Breast epithelium (tissue), 3 donors: ENCODE measurements around the gene CTAG2.

Source experiments
- POLR2A ChIP-seq: fragments of 450-650 bp; IDR thresholded peaks from one replicate; pipeline ENCODE4 v1.6.1; 2016; ENCODE audit warnings: antibody characterized with exemption, mild to moderate bottlenecking, moderate library complexity
- POLR2AphosphoS5 ChIP-seq, 3 donors: sonication (generic); formaldehyde crosslinking; IDR thresholded peaks; one replicate each; pipeline ENCODE4 v1.6.1; 2017; ENCODE audit warnings: antibody characterized with exemption in 3 of 3
- TF ChIP-seq, protein P1 (sequence below), 3 donors: fragments of 450-650 bp; IDR thresholded peaks; one replicate each; pipeline ENCODE4 v1.5.1; 2016 to 2017; ENCODE audit warnings: antibody characterized with exemption in 3 of 3, mild to moderate bottlenecking in 3 of 3, moderate library complexity in 3 of 3

DNA sequence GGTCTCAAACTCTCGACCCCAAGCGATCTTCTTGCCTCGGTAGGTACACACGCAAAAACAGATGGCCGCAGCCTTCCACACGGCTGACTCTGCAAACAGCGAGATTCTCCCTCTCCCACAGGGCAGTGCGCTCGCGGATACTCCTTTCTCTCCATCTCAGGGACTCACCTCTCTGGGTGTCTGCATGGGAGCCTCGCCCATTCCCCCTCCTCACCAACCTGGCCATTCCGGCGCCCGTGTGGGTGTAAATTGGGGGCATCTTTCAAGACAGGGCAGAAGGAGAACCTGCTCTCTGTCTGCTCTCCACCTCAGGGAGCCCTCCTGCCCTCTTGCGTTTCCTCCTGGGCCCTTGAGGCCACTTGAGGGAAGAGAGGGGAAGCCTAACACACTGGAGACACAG, 4.4 kb downstream of the CTAG2 start:
- TF ChIP-seq, protein P1, sequence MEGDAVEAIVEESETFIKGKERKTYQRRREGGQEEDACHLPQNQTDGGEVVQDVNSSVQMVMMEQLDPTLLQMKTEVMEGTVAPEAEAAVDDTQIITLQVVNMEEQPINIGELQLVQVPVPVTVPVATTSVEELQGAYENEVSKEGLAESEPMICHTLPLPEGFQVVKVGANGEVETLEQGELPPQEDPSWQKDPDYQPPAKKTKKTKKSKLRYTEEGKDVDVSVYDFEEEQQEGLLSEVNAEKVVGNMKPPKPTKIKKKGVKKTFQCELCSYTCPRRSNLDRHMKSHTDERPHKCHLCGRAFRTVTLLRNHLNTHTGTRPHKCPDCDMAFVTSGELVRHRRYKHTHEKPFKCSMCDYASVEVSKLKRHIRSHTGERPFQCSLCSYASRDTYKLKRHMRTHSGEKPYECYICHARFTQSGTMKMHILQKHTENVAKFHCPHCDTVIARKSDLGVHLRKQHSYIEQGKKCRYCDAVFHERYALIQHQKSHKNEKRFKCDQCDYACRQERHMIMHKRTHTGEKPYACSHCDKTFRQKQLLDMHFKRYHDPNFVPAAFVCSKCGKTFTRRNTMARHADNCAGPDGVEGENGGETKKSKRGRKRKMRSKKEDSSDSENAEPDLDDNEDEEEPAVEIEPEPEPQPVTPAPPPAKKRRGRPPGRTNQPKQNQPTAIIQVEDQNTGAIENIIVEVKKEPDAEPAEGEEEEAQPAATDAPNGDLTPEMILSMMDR (IDR thresholded peaks at IDR 0.05): no peak
- TF ChIP-seq POLR2A (no peak), POLR2AphosphoS5 (IDR thresholded peaks at IDR 0.05) (no peak)
